WI38 (cell line): ENCODE data around the gene SPACA4.

Experiments
- H3K4me3 ChIP-seq: 2 replicates; pipeline ENCODE4 v1.5.1; 2011; ENCODE audit warnings: low read depth, mild to moderate bottlenecking, control low read depth, low read length
- CTCF ChIP-seq: IDR thresholded peaks from 2 replicates; pipeline ENCODE4 v1.5.1; 2012; ENCODE audit warnings: low read depth, mild to moderate bottlenecking, control low read depth, low read length

The SPACA4 gene

DNA sequence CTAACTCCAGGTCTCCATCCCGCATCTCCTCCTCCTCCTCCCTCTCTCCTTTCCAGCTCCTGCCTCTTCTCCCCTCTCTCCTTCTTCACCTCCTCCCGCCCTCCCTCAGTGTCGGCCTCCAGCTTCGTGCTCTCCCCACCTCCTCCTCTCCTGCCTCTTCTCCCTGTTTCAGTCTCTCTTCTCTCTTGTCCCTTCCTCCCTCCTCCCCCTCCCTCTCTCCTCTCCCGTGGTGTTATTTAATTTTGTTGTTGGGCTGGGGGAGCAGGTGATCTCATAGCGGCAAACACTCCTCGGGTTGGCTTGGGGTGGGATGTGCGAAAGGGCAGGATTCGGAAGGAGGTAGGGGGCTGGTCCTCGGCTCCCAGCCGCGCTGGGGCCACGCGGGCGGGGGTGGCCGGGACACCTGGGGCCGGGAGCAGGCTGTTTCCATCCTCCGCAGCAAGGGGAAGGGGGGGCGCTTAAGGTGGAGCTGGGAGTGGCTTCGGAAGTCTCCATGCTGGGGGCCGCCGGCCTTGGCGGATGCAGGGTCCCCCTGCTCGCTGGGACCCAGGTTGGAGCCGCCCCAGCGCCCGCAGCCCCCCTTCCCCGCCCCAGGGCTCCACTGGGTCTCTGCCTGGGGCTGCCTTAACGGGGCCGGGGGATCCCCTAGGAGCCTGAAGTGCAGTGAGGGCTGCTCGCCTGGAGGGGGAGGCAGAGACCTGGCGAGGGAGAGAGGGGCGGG lies 39.6 kb downstream of the SPACA4 start, which contains the start of gene CA11:
Gene CA11 (minus strand): TSS at position 187 of the 721 bp plus-strand sequence. CDS start 555 bp downstream, outside the sequence.
- peak; percentile 90 for TF ChIP-seq CTCF
- peak within 1 kb of the TSS; percentile 58 for H3K4me3 ChIP-seq

DNA sequence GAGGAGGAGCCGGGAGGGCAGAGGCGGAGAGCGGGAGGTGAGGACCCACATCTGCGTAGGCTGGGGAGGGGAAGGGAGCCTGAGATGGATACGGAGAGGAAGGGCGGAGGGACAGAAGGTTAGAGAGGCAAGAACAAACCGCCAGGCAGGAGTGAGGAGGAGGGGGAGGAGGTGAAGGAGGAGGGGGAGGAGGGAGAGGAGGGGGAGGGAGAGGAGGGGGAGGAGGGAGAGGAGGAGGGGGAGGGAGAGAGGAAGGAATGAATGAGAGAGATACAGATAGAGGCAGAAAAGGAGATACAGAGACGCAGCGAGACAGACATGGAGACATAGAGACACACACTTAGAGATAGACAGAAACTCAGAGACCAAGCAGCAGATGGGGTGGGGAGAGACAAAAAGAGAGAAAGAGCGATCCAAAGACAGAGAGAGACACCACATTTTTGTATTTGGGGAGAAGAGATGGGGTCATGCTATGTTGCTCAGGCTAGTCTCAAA lies 40.2 kb downstream of the SPACA4 start:
- peak overlapping the region; percentile 58 for H3K4me3 ChIP-seq
- no peak for TF ChIP-seq CTCF

DNA sequence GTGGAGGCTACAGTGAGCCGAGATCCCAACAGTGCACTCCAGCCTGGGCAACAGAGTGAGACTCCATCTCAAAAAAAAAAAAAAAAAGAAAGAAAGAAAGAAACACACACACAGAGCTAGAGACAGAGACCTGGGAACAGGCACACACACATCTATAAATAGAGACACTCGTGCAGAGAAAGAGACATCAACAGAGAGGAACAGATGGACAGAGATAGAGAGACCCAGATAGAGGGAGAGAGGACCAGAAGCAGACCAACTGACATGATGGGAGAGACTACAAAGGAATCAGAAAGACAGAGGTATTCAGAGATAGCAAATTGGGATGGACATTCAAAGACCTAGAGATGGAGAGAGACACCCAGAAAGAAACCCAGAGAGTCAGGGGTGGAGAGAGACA lies 41.6 kb downstream of the SPACA4 start:
- no peak for TF ChIP-seq CTCF
- no peak overlapping the region for H3K4me3 ChIP-seq

DNA sequence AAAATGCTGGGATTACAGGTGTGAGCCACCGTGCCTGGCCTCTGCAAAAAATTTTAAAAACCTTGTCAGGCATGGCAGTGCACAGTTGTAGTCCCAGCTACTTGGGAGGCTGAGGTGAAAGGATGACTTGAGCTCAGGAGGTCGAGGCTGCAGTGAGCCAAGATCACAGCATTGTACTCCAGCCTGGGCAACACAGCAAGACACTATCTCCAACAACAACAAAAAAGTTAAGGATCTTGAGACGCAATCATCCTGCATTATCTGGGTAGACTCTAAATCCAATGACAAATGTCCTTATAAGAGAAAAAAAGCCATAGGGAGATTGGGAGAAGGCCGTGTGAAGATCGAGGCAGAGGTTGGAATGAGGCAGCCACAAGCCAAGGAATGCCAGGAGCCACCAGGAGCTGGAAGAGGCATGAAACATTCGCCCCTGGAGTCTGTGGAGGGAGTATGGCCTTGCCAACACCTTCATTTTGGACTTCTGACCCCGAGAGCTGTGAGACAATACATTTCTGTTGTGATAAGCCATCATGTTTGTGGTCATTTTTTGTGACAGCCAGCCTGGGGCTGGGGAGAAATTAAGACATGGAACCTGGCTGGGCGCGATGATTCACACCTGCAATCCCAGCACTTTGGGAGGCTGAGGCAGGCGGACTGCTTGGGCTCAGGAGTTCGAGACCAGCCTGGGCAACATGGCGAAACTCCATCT lies 44.6 kb downstream of the SPACA4 start:
- no peak overlapping the region for H3K4me3 ChIP-seq
- TF ChIP-seq CTCF = no peak

GRCh38 chr19:48651683-48652048 lies 45.1 kb downstream of the SPACA4 start:
- no peak overlapping the region for H3K4me3 ChIP-seq
- TF ChIP-seq CTCF = no peak

- no peak for TF ChIP-seq CTCF
Observed at GRCh38 chr19:48654299-48655059, 47.9 kb downstream of the SPACA4 start.

More at GRCh38 chr19:48654299-48655059, 47.9 kb downstream of the SPACA4 start:
- no peak overlapping the region for H3K4me3 ChIP-seq
